Measurements from ENCODE around the gene ADIPOR2. TPM values are rescaled to one million over a fixed set of nuclear protein-coding genes. Genes with fewer than 3 reads are reported as not detected.

The ADIPOR2 gene
- total RNA-seq, 1 experiment from 2014 or later: 45.3 TPM

- Mint-ChIP-seq H3K4me1 (peaks cover 5 to 40% of the 10 kb centered on the region in 2 experiments), H3K9me3 (no peaks in the 10 kb centered on the region), H3K27me3 (ENCODE audit: low read depth) (peaks cover 34% of the 10 kb centered on the region), H3K4me3 (no peak overlapping the region), H3K27ac (no peak overlapping the region), H3K36me3 (ENCODE audit: insufficient read depth in 1 of 3, low read depth in 3 of 3) (no peaks in the 10 kb centered on the region)
- H3K4me2 ChIP-seq (ENCODE audit: insufficient read depth, insufficient read length, low read length): no peak overlapping the region
- no peaks in the 10 kb centered on the region for H3K79me1 ChIP-seq (ENCODE audit: insufficient read depth, low read depth, low read length, poor library complexity, severe bottlenecking)
- H2BK5ac ChIP-seq (ENCODE audit: insufficient read length, low read length): no peak overlapping the region
- H4K5ac ChIP-seq (ENCODE audit: insufficient read length, low read depth, low read length): no peak overlapping the region
- H3T11ph ChIP-seq (ENCODE audit: low read length): no peak overlapping the region
- H3K14ac ChIP-seq (ENCODE audit: insufficient read depth, low read length): no peak overlapping the region
- H2BK15ac ChIP-seq (ENCODE audit: low read depth, low read length): no peak overlapping the region
- H4K20me1 ChIP-seq (ENCODE audit: control insufficient read depth, insufficient read depth, insufficient read length): no peaks in the 10 kb centered on the region
- no peak overlapping the region for H4K8ac ChIP-seq (replicated peaks; ENCODE audit: insufficient read length, low read depth, low read length)
- H2AFZ ChIP-seq (ENCODE audit: low read length): no peak overlapping the region
- no peak overlapping the region for H2AK5ac ChIP-seq (ENCODE audit: insufficient read length, low read length)
- WGBS (ENCODE audit: extremely low coverage, insufficient read length, low lambda C conversion rate): no CpG with 5 or more reads among the region's 14 CpGs
- no peak overlapping the region for H3K27ac ChIP-seq (ENCODE audit: insufficient read length, low read depth, low read length)
- no peaks in the 10 kb centered on the region for H3K23me2 ChIP-seq (ENCODE audit: insufficient read length, low read depth, low read length, poor library complexity, severe bottlenecking)
- H3K56ac ChIP-seq (ENCODE audit: insufficient read length, low read depth, low read length): no peak overlapping the region
- H2BK120ac ChIP-seq (ENCODE audit: low read depth, low read length, poor library complexity, severe bottlenecking): no peak overlapping the region
- DNase-seq: no peak
- H2BK20ac ChIP-seq (ENCODE audit: low read depth, low read length, poor library complexity, severe bottlenecking): no peak overlapping the region
- no peak overlapping the region for H4K91ac ChIP-seq (ENCODE audit: insufficient read length, low read depth, low read length)
- TF ChIP-seq CTCF (conservative IDR thresholded peaks at IDR 0.05): no peak
- no peaks in the 10 kb centered on the region for H3K9me3 ChIP-seq (ENCODE audit: control insufficient read depth, low read depth, low read length)
- H3K9ac ChIP-seq (ENCODE audit: extremely low read depth, insufficient read length, low read length): no peak overlapping the region
- no peaks in the 10 kb centered on the region for H3K79me2 ChIP-seq (ENCODE audit: insufficient read depth, low read length)
- peaks cover 10% of the 10 kb centered on the region; the same call in 1 of the 2 replicates for H3K27me3 ChIP-seq (ENCODE audit: insufficient read depth, low read length)
- H3K18ac ChIP-seq (ENCODE audit: insufficient read length, low read depth, low read length): no peak overlapping the region
- no peak overlapping the region for H3K4ac ChIP-seq (ENCODE audit: low read depth, low read length)
- H3K23ac ChIP-seq (ENCODE audit: insufficient read length, low read depth, low read length): no peak overlapping the region
- H2BK12ac ChIP-seq (ENCODE audit: insufficient read length, low read depth, low read length): no peak overlapping the region
- no peaks in the 10 kb centered on the region for H3K4me1 ChIP-seq (ENCODE audit: insufficient read depth, low read length)
Observed at GRCh38 chr12:1825382-1826102, 134.7 kb downstream of the ADIPOR2 start.
